Measurements from ENCODE around the gene DDX49.

DNA sequence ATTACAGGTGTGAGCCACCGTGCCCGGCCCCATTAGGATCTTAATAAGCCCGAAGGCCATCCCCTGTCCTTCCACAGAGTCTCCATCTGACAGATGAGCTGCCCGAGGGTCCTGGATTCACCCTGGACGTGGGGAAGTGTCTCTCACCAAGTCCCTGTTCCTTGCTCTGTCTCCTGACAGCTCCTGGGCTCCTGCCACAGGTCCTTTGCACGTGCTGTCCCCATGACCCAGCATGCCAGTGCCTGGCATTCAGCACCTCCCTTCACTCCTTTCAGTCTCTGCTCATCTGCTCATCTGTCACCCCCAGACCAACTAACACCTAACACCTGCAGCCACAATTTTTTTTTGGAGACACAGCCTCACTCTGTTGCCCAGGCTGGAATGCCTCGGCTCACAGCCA, 38.0 kb upstream of the DDX49 start:
- TF ChIP-seq, protein P1, sequence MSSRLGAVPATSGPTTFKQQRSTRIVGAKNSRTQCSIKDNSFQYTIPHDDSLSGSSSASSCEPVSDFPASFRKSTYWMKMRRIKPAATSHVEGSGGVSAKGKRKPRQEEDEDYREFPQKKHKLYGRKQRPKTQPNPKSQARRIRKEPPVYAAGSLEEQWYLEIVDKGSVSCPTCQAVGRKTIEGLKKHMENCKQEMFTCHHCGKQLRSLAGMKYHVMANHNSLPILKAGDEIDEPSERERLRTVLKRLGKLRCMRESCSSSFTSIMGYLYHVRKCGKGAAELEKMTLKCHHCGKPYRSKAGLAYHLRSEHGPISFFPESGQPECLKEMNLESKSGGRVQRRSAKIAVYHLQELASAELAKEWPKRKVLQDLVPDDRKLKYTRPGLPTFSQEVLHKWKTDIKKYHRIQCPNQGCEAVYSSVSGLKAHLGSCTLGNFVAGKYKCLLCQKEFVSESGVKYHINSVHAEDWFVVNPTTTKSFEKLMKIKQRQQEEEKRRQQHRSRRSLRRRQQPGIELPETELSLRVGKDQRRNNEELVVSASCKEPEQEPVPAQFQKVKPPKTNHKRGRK (CRISPR knock-in tag; IDR thresholded peaks at IDR 0.05; ENCODE audit: borderline replicate concordance) = no peak
- TF ChIP-seq, protein P2, sequence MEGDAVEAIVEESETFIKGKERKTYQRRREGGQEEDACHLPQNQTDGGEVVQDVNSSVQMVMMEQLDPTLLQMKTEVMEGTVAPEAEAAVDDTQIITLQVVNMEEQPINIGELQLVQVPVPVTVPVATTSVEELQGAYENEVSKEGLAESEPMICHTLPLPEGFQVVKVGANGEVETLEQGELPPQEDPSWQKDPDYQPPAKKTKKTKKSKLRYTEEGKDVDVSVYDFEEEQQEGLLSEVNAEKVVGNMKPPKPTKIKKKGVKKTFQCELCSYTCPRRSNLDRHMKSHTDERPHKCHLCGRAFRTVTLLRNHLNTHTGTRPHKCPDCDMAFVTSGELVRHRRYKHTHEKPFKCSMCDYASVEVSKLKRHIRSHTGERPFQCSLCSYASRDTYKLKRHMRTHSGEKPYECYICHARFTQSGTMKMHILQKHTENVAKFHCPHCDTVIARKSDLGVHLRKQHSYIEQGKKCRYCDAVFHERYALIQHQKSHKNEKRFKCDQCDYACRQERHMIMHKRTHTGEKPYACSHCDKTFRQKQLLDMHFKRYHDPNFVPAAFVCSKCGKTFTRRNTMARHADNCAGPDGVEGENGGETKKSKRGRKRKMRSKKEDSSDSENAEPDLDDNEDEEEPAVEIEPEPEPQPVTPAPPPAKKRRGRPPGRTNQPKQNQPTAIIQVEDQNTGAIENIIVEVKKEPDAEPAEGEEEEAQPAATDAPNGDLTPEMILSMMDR (IDR thresholded peaks at IDR 0.05) = no peak
- TF ChIP-seq JAZF1 (CRISPR knock-in tag; IDR thresholded peaks at IDR 0.05) = no peak
- no peak for TF ChIP-seq SP1 (CRISPR knock-in tag; conservative IDR thresholded peaks at IDR 0.05)
- TF ChIP-seq, protein P3, sequence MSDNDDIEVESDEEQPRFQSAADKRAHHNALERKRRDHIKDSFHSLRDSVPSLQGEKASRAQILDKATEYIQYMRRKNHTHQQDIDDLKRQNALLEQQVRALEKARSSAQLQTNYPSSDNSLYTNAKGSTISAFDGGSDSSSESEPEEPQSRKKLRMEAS (CRISPR knock-in tag; IDR thresholded peaks at IDR 0.05) = no peak

Measured in WTC11 (cell line).